ENCODE results near the gene IGFN1. TPM values are rescaled to one million over a fixed set of nuclear protein-coding genes. Genes with fewer than 3 reads are reported as not detected.

The IGFN1 gene
- total and polyA plus RNA-seq, 2 experiments from 2014 or later = 0.37 to 3.1 TPM

GRCh38 chr1:201144701-201145100 lies 45.9 kb upstream of the IGFN1 start:
- H3K79me2 ChIP-seq = peaks cover 5% of the 10 kb centered on the region
- TF ChIP-seq EZH2 (IDR thresholded peaks at IDR 0.05; ENCODE audit: borderline replicate concordance) = no peak
- TF ChIP-seq EZH2phosphoT487 (IDR thresholded peaks at IDR 0.05; ENCODE audit: low read depth, severe bottlenecking, unreplicated experiment) = no peak
- TF ChIP-seq CTCF (IDR thresholded peaks at IDR 0.05; ENCODE audit: poor library complexity) = no peak
- no peak overlapping the region for H3K27ac ChIP-seq
- H3K4me3 ChIP-seq = no peak overlapping the region
- H3K4me1 ChIP-seq (ENCODE audit: insufficient read depth) = peaks cover 7% of the 10 kb centered on the region
- no peaks in the 10 kb centered on the region for H3K9me3 ChIP-seq (ENCODE audit: low read depth)
- no peak overlapping the region for H2AFZ ChIP-seq
- H3K4me2 ChIP-seq = no peak overlapping the region
- peaks cover 4% of the 10 kb centered on the region for H4K20me1 ChIP-seq (ENCODE audit: insufficient read depth, poor library complexity, severe bottlenecking)
- 82% methylated on average over 5 of the region's 5 CpGs for WGBS (ENCODE audit: low lambda C conversion rate, missing lambda C conversion rate)
- H3K36me3 ChIP-seq (replicated peaks; ENCODE audit: insufficient read depth, low read depth) = no peaks in the 10 kb centered on the region
- H3K27me3 ChIP-seq = no peaks in the 10 kb centered on the region
- no peaks in the 10 kb centered on the region for H3K9me2 ChIP-seq (replicated peaks; ENCODE audit: insufficient read depth)
- no peak for DNase-seq (ENCODE audit: low spot score)

GRCh38 chr1:201145132-201145531 lies 45.5 kb upstream of the IGFN1 start:
- no peaks in the 10 kb centered on the region for H3K27me3 ChIP-seq
- H3K4me3 ChIP-seq = no peak overlapping the region
- 93% methylated on average over 3 of the region's 3 CpGs for WGBS (ENCODE audit: low lambda C conversion rate, missing lambda C conversion rate)
- peaks cover 4% of the 10 kb centered on the region for H4K20me1 ChIP-seq (ENCODE audit: insufficient read depth, poor library complexity, severe bottlenecking)
- TF ChIP-seq EZH2 (IDR thresholded peaks at IDR 0.05; ENCODE audit: borderline replicate concordance) (no peak), CTCF (IDR thresholded peaks at IDR 0.05; ENCODE audit: poor library complexity) (no peak), EZH2phosphoT487 (IDR thresholded peaks at IDR 0.05; ENCODE audit: low read depth, severe bottlenecking, unreplicated experiment) (no peak)
- H3K4me2 ChIP-seq = no peak overlapping the region
- peaks cover 7% of the 10 kb centered on the region for H3K79me2 ChIP-seq
- no peaks in the 10 kb centered on the region for H3K9me3 ChIP-seq (ENCODE audit: low read depth)
- H3K36me3 ChIP-seq (replicated peaks; ENCODE audit: insufficient read depth, low read depth) = no peaks in the 10 kb centered on the region
- no peaks in the 10 kb centered on the region for H3K9me2 ChIP-seq (replicated peaks; ENCODE audit: insufficient read depth)
- H3K4me1 ChIP-seq (ENCODE audit: insufficient read depth) = peaks cover 3% of the 10 kb centered on the region
- H3K27ac ChIP-seq = no peak overlapping the region
- H2AFZ ChIP-seq = no peak overlapping the region
- no peak for DNase-seq (ENCODE audit: low spot score)

GRCh38 chr1:201145816-201146215 lies 44.8 kb upstream of the IGFN1 start:
- no peak overlapping the region for H3K4me2 ChIP-seq
- WGBS (ENCODE audit: low lambda C conversion rate, missing lambda C conversion rate) = 100% methylated on average over 7 of the region's 7 CpGs
- H4K20me1 ChIP-seq (ENCODE audit: insufficient read depth, poor library complexity, severe bottlenecking) = peaks cover 4% of the 10 kb centered on the region
- TF ChIP-seq CTCF (IDR thresholded peaks at IDR 0.05; ENCODE audit: poor library complexity) = no peak
- no peak for TF ChIP-seq EZH2phosphoT487 (IDR thresholded peaks at IDR 0.05; ENCODE audit: low read depth, severe bottlenecking, unreplicated experiment)
- no peak for TF ChIP-seq EZH2 (IDR thresholded peaks at IDR 0.05; ENCODE audit: borderline replicate concordance)
- no peak overlapping the region for H3K4me3 ChIP-seq
- H3K9me3 ChIP-seq (ENCODE audit: low read depth) = no peaks in the 10 kb centered on the region
- H3K36me3 ChIP-seq (replicated peaks; ENCODE audit: insufficient read depth, low read depth) = no peaks in the 10 kb centered on the region
- H3K79me2 ChIP-seq = peaks cover 7% of the 10 kb centered on the region
- no peaks in the 10 kb centered on the region for H3K27me3 ChIP-seq
- H3K4me1 ChIP-seq (ENCODE audit: insufficient read depth) = no peaks in the 10 kb centered on the region
- no peak for DNase-seq (ENCODE audit: low spot score)
- no peaks in the 10 kb centered on the region for H3K9me2 ChIP-seq (replicated peaks; ENCODE audit: insufficient read depth)
- H2AFZ ChIP-seq = no peak overlapping the region
- H3K27ac ChIP-seq = no peak overlapping the region
